Measurements from ENCODE around the gene GSTA4. TPM values are rescaled to one million over a fixed set of nuclear protein-coding genes. Genes with fewer than 3 reads are reported as not detected.
"Not testable (repeated sequence)": the region's sequence is repeated elsewhere in the genome, so short reads cannot be mapped to it uniquely, and the experiment has no call there.

Gene GSTA4
- total and polyA plus RNA-seq, 12 donors, result 144 to 1,199 (median 353) TPM

- intact Hi-C loops (cut with DNase I), result no loop called here
- WGBS, 4 donors, result 86 to 92% (median 88%) methylated on average over 4 of the region's 4 CpGs
- Histone ChIP-seq H3K4me1 (replicated peaks in 1 of 2) (no peaks in the 10 kb centered on the region), H3K4me3 (no peak overlapping the region), H3K27ac (no peak overlapping the region), H3K9me3 (replicated peaks in 1 of 3) (no peaks in the 10 kb centered on the region), H3K27me3 (no peaks in the 10 kb centered on the region), H3K36me3 (replicated peaks in 1 of 2) (no peaks in the 10 kb centered on the region)
- no peak for TF ChIP-seq POLR2A (IDR thresholded peaks at IDR 0.05)
- no peak for TF ChIP-seq CTCF (IDR thresholded peaks at IDR 0.05)
- DNase-seq, result no peak
Observed at GRCh38 chr6:52965380-52965779, 29.7 kb downstream of the GSTA4 start.

- Histone ChIP-seq H3K27me3 (no peaks in the 10 kb centered on the region), H3K4me1 (replicated peaks in 1 of 2) (no peaks in the 10 kb centered on the region), H3K9me3 (replicated peaks in 1 of 3) (no peaks in the 10 kb centered on the region), H3K27ac (no peak overlapping the region), H3K4me3 (no peak overlapping the region), H3K36me3 (replicated peaks in 1 of 2) (no peaks in the 10 kb centered on the region)
- no peak for TF ChIP-seq POLR2A (IDR thresholded peaks at IDR 0.05)
- TF ChIP-seq CTCF (IDR thresholded peaks at IDR 0.05), result no peak
- WGBS, 4 donors, result 38 to 56% (median 47%) methylated on average over 1 of the region's 1 CpG
- DNase-seq, result no peak
- intact Hi-C loops (cut with DNase I), result no loop called here
Observed at GRCh38 chr6:52964318-52964717, 30.8 kb downstream of the GSTA4 start.

- no peak for DNase-seq
- H3K27ac ChIP-seq, result no peak overlapping the region
Observed at GRCh38 chr6:52962701-52963100, 32.4 kb downstream of the GSTA4 start.

GRCh38 chr6:52961022-52961421 is 34.1 kb downstream of the GSTA4 start:
- DNase-seq; H3K4me1 ChIP-seq (replicated peaks in 1 of 2); H3K9me3 ChIP-seq (replicated peaks in 1 of 3); intact Hi-C loops (cut with DNase I); H3K36me3 ChIP-seq (replicated peaks in 1 of 2); H3K27ac ChIP-seq; H3K4me3 ChIP-seq; H3K27me3 ChIP-seq: not testable (repeated sequence)
- 72 to 82% (median 79%) methylated on average over 7 to 10 of the region's 10 CpGs for WGBS, 4 donors

More at GRCh38 chr6:52962701-52963100, 32.4 kb downstream of the GSTA4 start:
- Histone ChIP-seq H3K9me3 (replicated peaks in 1 of 3) (no peaks in the 10 kb centered on the region), H3K36me3 (replicated peaks in 1 of 2) (no peaks in the 10 kb centered on the region), H3K4me3 (no peak overlapping the region), H3K4me1 (replicated peaks in 1 of 2) (no peaks in the 10 kb centered on the region), H3K27me3 (no peaks in the 10 kb centered on the region)
- WGBS, 4 donors, result 78 to 87% methylated on average over 6 of the region's 6 CpGs; no CpG with 5 or more reads in 2 of the 4 donors
- TF ChIP-seq CTCF (IDR thresholded peaks at IDR 0.05) (no peak), POLR2A (IDR thresholded peaks at IDR 0.05) (no peak)
- intact Hi-C loops (cut with DNase I), result no loop called here

- H3K36me3 ChIP-seq (replicated peaks in 1 of 2); H3K27ac ChIP-seq; H3K4me1 ChIP-seq (replicated peaks in 1 of 2); intact Hi-C loops (cut with DNase I); H3K4me3 ChIP-seq; H3K9me3 ChIP-seq (replicated peaks in 1 of 3); H3K27me3 ChIP-seq; DNase-seq: not testable (repeated sequence)
- 84 to 91% (median 90%) methylated on average over 8 of the region's 8 CpGs for WGBS, 4 donors
Observed at GRCh38 chr6:52960211-52960610, 34.9 kb downstream of the GSTA4 start.
